Activated CD4-positive, alpha-beta T cell treated with anti-CD3 and anti-CD28 coated beads, Interleukin-2, Interleukin-4, amounts not matched to agents 100 ng/mL and 50 ng/mL, durations not matched to agents 16 hours and 8 hours (primary cell): ENCODE measurements around the gene UACA.

Experiments used
- DNase-seq: peaks from one replicate; pipeline ENCODE4 v3.0.0-alpha.2; 2020; ENCODE audit warnings: low spot score

The UACA gene

DNA sequence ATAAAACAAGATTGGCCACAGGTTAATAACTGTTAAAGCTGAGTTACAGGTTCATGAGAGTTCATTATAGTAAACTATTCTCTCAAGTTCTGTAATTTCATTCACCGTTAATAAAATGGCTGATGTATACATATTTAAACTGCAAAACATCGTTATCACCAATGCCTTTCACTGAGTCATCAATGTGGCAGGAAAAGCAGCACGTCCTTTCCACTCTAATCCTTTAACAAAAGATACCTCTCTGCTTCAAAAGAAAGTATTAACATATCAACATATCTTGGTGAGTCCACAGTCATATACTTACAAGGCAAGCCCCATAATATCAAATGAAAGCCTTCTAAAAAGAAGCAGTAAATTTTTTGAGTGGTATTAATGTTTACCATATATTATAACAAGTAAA lies 54.5 kb downstream of the UACA start:
- no peak for DNase-seq

DNA sequence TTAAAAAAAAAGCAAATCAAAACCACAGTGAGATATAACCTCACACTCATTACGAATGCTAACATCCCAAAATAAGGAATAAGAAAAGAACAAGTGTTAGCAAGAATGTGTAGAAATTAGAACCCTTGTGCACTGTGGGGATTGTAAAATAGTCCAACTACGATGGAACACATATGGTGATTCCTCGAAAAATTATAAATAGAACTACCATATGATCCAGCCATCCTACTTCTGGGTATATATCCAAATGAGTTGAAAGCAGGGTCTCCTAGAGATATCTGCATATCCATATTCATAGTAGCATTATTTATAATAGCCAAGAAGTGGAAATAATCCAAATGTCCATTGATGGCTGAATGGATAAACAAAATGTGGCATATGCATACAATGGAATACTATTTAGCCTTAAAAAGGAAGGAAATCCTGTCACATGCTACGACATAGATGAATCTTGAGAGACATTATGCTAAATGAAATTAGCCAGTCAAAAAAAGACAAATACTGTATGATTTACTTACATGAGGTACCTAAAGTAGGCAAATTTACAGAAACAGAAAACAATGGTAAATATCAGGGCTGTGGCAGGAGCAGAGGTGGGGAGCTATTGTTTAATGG lies 55.6 kb downstream of the UACA start:
- DNase-seq: no peak

DNA sequence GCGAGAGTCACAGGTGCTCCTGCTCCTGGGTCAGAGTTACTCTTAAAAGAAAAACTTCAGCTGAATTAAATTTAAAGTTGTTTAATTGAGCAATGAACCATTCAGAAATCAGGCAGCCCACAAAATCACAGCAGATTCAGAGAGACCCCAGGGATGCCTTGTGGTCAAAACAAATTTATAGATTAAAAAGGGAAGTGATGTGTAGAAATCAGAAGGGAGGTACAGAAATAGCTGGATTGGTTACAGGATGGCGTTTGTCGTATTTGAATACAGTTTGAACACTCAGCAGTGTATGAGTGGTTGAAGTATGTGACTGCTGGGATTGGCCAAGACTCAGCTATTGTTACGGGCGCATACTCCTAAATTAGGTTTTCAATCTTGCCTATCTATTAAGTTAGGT lies 58.6 kb downstream of the UACA start:
- no peak for DNase-seq

DNA sequence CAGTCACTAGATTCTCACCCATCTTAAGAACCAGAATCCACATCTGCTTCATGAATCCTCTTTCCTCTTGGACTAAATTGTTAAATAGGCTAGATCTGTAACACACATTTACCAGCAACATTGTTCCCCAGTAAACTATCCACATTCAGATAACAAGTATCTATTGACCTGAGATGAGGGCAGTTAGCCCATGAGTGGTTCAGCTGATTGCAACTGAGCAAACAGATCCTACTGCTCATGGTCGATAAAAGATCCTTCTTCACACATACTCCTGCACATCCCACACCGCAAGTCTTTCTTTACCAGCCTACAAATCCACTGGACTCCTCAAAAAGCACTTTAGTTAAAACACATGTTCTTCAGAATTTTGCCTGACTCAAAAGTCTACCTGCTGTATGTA lies 59.2 kb downstream of the UACA start:
- DNase-seq: no peak

DNA sequence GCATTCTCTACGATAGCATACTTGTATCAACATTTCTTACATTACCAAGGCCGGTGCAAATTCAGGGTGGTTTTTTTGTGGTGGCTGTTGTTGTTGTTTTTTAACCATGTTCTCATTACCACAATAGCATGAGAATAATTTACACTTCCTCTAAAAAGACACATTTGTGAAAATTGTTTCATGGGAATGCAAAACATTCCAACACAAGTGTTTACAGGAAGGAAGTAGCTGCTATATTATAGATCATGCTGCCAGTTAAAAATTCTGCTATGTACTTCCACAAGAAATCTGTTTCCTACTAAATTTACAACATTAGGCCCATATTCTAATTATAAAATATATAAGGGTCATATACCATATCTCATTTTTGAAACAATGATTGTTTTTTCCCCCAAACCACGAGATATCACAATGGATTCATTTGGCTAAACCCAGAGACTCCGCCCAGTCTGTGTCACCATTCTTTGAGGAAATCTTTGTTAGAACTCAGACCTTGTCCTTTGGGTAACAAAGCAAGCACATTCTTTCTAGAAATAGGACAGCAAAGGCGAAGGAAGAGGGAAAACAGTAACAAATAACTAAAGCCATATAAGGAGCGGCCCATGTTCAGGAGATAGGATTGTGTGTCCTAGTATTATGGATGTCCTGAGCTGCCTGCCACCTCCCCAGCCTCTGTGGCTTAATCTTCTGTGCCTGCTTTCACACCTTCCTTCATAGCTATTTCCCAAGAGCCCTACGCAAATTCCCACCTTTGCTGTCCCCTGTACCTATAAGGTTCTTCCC lies 60.1 kb downstream of the UACA start:
- no peak for DNase-seq

DNA sequence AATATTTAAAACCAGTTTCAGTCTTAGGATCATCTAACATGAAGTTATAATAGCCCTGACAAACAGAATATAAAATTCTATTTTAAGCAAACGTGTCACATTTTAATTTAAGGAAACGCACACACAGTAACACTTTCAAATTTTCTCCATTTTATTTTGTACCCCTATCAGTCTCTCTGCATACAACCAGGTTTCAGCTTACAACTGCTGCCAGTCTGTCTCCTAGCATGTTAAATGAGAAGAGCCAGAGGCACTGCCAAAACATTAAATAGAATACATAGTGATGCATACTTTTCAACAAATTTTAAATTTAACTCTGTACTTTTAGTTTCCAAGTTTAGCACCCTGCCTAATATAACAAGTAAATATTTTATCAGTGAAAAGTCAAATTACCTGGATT lies 60.8 kb downstream of the UACA start:
- no peak for DNase-seq

DNA sequence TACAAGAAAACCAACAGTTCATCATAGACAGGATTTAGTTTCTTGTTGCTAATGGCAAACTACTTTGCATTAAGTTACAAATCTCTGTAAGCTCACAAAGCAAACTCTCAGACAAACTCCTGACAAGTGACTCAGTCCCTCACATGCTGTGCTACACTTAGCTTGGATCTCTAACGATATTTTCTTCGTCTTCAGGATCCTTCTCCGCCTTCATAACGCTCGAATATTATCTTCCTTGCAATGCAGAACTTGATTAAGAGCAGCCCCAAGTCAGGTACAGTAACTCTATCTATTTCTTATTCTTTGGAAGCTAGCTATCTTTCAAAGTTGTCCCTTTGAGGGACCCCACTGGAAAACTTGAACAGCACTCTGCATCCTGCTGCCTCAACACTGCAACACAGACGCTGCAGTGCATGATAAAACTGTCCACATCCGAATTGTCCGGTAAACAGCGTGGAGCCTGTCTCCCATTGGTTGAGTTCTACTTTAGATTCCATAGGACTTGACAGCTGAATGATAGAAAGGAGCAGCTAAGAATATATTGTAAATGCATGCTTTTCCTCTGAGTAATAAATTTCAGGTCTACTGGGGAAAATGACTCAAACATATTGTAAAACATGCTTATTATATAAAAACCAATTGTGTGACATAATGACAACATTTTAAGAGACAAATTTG lies 61.3 kb downstream of the UACA start:
- DNase-seq: no peak

DNA sequence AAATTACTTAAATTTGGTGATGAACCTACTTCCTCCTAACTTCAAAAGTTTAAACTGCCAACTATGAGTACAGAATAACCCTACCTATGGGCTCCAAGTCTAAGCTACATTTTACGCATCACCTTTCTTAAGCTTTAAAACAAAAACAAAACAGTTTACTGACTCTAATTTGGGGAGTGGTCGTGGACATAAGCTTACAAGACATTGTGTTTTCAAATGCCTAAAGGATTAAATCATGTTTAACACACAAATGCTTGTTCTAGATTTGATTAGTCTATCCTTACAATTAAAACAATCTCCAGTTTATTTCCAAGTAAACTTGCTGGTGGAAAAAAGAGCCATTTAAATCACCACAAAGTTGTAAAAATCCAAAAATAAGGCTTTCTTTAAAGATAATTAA lies 62.2 kb downstream of the UACA start:
- DNase-seq: no peak

DNA sequence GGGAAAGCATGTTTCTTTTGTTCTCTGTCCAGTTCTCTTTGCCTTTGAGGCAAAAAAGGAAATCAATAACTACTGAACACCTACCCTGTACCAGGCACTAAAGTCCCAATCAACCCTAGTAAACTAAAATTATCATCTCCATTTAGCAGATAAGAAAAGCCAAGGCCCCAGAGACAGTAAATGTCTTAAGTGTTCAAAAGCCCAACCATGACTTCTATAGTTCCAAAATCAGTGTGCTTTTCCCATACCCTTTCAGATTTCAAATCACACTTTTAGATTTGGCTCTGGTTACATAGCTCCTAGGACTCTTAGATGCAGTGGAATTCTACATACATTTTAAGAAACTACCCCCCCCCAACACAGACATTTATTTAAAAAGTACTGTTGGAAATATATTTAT lies 63.5 kb downstream of the UACA start:
- no peak for DNase-seq

DNA sequence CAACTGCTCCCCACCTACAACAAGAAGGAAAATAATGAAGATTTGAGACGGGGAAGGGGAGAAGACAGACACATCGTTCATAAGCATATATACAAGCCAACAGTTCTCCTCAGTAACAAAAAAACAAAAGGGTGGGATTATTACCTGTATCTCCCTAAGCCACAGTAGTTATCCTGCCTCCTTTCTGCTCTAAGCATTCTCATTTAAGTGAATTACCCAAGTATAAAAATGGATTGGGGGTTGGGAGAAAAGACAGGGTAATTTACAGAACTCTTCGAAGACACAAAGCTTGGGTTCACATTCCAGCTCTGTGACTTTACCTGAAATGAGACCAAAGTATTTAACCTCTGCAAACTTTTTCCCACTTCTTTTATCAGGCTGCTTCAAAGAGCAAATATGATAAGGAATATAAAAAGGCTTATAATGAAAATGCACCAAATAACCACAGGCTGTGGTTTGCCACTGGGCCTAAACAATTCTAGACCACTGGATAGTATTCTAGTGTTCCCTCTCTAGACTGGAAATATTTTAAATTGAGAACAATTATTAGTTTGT lies 64.4 kb downstream of the UACA start:
- no peak for DNase-seq

DNA sequence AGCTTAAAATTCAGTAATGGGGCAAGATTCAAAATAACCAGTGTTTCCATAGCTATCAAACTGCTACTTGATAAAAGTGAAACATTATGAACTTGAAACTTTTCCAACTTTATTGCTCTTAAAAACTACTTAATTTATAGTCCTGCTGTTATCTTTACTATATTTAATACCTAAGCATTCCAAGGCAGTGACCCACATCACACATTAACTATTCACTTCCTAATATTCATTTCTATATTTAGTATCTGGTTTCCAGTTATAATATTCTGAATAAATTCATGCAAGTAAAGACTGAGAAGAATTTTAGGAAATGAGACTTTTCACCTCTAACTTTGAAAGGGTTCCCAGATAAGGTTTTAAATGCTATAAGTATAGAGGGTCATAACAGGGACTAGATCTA lies 64.9 kb downstream of the UACA start:
- DNase-seq: no peak

DNA sequence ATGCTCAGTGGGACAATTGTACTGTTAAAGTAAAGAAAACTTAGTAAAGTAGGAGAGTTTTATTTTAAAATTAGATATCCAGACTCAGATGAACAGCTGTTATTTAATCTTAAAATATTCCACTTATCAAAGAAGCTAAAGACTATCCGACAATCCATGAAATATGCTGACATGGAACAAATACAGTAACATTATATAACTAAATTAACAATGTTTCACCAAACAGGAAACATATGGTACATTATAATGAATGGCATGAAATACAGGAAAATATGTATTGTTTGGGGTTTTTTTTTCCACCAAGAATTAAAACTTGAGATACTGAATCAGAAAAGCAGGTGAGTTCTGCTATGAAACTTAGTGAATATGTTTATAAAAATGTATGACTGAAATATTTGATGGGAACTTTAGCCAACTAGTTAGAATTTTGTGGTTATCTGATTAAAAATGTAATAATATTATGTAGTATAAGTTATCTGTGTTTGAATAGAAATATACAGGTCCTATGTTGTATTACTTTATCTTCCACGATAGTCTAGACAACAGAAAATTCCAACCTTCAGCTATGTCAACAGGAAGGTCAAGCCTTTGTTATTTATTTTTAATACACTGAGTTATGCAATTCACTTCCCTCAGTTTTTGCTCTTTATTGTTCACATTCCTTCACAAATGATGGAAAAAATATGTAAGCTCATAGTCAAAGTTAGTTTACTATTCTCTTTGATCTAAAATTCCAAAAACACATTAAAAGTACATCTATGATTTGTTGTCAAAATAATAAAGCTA lies 72.7 kb downstream of the UACA start:
- DNase-seq: no peak

DNA sequence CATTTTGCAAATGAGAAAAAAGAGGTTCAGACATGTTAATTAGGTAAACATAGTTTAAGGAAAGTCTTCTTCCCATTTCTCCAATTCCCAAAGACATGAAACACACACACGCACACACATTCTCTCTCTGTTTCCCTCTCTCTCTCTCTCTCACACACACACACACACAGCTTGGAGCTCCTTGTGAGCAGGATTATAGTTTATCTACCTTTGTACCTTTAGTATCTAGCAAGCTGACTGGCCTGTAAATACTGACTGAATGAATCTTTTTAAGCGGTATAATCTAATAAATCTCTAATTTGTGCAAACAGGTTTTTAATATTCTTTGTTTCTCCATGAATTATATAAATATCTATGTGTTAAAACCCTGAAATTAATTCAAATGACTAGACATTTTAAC lies 73.3 kb downstream of the UACA start:
- DNase-seq: no peak

DNA sequence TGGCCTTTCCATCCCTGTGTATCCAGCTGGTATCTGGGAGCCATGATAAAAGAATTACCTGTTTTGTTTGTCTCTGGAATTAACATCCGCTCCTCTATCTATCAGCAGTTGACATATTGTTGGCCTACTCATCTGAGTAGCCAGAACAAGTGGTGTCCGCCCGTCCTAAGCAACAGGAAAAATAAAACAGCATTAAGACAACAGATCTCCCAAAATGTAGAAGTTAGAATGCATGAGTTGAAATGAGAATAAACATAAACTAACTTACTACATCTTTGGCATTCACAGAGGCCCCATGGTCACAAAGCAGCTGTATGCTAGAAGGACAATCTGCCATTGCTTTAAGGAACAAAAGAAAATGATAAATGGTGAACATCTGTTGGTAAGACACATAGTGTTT lies 75.9 kb downstream of the UACA start:
- no peak for DNase-seq

DNA sequence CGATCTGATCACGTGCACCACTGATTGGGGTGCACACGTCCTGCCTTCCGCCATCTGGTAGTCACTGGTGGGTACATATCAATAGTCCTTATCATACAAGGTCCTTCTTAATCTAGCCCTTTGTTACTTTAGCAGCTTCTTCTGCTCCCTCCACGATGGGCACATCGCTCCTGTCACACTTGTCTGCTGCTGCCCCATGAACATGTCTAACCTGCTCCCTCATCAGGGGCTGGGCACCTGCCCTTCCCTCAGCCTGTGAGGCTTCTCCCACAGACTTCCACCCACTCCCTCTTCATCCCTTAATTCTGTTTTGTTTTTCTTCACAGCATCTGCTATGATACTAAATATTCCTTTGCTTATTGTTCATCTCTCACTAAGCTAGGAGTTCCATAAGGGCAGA lies 82.5 kb downstream of the UACA start:
- no peak for DNase-seq

DNA sequence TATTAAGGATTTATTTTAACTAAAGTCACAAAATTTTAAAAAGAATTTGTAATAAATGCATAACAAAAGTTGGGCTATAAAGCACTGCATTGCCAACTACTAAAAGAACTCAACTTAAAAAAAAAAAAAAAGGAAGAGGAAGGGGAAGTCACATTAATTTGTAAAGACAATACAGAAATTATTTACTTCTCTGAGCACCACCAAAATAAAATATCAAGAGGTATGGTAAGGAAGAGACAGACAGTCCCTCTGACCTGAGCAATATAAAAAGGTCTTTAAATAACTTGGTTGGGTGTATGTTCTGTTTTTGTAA lies 83.5 kb downstream of the UACA start:
- DNase-seq: no peak

DNA sequence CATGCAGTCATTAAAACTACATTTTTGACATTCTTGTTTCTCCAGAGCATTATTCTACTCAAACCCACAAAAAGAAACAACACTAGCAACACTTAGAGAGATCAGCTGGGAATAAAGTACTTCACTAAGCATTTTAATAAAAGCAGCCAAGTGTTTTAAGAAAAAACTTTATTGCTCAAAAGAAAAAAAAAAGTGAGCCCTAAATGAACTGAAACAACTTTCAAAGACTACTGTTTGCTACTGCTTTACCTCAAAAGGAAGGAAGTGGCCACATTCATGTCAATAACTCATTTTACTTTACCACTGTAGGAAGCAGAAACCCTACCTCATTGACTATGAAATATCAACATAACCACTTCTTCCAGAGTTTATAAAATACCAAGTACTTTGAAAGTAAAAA lies 91.3 kb downstream of the UACA start:
- peak; percentile 49 for DNase-seq

DNA sequence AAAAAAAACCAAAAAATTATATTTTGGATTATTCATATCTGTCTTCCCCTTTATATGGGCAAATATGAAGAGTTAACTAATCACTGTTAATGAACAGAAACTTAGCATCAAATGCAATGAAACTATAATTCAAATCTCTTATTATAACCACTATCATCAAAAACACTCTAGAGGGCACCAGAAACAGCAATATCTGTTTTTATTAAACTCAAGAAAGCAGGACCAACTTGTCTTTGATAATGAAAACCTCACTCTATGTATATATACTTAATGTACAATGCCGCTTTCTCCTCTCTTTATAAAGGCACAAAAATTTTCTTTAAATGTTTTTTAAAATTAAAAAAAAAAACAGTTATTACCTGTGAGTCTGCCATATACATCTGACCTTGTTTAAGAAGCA lies 92.7 kb downstream of the UACA start:
- no peak for DNase-seq

DNA sequence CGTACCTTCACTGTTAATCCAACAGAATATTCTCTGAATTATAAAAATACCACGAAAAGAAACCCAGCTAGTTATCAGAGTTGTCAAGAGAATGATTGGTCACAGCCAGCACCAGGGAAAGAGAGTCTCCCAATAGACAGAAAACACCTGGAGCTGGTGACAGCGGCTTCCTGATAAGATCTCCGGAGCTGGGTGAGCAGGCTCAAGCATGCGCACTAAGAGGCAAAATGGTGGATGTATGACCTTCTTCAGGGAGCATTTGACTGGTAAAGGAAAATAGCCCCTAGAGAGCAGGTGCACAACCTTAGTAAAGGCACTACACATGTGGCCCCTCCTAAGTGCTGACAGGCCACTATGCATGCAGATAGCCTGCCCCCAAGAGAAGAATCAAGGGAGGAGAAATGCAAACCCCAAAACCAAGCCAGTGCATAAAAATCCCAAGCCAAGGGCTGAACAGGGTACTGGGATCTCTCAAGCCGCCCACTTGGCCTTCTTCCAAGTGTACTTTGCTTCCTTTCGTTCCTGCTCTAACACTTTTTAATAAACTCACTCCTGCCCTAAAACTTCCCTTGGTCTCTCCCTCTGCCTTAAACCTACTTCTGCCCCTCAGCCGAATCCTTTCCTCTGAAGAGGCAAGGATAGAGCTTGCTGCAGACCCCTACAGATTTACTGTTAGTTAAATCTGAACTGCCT lies 93.2 kb downstream of the UACA start:
- no peak for DNase-seq

DNA sequence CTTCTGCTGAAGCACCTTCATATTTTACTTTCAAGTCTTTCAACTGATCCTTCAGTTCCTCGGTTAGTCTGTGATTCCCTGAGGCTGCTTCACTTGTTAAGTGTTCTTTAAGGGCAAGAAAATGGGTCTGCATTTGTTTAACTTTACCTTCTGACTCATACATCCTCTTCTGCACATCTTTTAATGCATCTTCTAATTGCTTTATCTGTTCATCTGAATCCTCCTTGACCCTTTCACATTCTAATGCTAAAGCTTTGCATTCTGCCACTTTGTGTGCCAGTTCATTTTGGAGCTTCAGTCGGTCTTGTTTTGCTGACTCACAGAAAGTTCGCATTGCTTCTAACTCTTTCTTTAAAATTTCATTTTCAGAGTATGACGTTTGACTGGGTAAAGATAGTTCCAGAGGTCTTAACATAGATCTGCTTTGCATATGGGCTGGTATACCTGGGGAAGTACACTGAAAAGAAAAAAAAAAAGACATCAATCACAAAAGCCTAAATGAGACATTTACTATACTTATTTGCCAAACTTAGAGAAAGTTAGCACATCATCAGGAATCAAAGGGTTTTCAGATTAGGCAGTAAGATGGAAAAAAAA lies 94.3 kb downstream of the UACA start:
- no peak for DNase-seq

DNA sequence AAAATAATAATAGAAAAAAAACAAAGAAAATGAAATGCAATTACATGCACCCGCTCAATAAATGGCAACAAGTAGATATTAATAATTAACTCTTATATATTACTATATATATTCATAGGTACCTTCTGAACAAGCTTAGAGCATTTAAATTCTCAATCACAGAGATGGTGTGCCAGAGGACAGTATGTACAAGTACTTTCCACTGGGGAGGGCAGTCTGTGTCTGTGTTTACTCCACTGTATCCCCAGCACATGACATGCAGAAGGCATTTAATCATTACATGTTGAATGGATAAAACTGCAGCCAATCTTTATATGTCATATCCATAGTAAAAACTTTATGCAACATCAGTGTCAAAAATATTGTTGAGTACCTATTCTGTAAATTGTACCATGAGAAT lies 97.8 kb downstream of the UACA start:
- no peak for DNase-seq

DNA sequence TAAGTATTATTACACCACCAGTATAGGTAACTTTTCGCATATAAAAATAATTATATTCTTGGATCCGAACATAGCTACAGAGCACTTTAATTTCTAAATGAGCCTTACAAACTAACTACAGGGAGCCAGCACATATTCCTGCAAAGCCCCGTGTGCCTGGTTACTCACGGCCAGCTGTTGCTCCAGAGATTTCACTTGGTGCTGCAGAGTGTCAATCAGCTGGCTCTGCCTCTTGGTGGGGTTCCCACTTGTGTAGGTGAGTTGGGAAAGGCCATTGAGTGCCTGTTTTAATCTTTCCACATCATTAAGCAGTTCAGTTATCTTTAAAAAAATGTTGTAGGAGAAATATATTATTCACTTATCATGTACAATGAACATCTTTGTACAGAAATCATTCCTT lies 98.9 kb downstream of the UACA start:
- no peak for DNase-seq
